IMR-90 (cell line): ENCODE results near the gene EIF4G3. TPM values are rescaled to one million over a fixed set of nuclear protein-coding genes. Genes with fewer than 3 reads are reported as not detected.

Experiments
- ATAC-seq: fragments of 200-7000 bp; cut with Tn5 transposase; 2 replicates; pipeline ENCODE4 v1.9.1; 2020; ENCODE audit warnings: low read depth, mild to moderate bottlenecking, moderate library complexity
- BruUV-seq: library from RNA; stranded (reverse); fragments of 400-500 nt; replicated peaks from 2 replicates; lab custom pipeline; 2021; lab: Mats Ljungman, UMichigan
- CTCF ChIA-PET: fragments of 300-600 bp; formaldehyde crosslinking; extraction: SDS; loops from one replicate; lab custom pipeline; 2021; ENCODE audit warnings: antibody characterized with exemption; lab: Yijun Ruan, JAX
- POLR2A ChIA-PET: fragments of 300-600 bp; sonication (Branson Sonifier 250); formaldehyde crosslinking; loops from one replicate; lab custom pipeline; 2022; ENCODE audit warnings: antibody characterized with exemption; ENCODE audit not compliant: unreplicated experiment; lab: Charles Lee
- DNase-seq: peaks from one replicate; pipeline ENCODE4 v3.0.0; 2013
- H2AFZ ChIP-seq: replicated peaks from 2 replicates; pipeline ENCODE3; 2013; ENCODE audit warnings: low read length, mild to moderate bottlenecking; ENCODE audit not compliant: poor library complexity
- H2AK5ac ChIP-seq: 2 replicates; pipeline ENCODE4 v1.6.1; 2013; ENCODE audit warnings: low read depth, low read length, inconsistent platforms
- H2AK9ac ChIP-seq: replicated peaks from 2 replicates; pipeline ENCODE3; 2013; ENCODE audit warnings: mild to moderate bottlenecking, low read depth, low read length, moderate library complexity; ENCODE audit not compliant: poor library complexity
- H2BK120ac ChIP-seq: 2 replicates; pipeline ENCODE4 v1.6.1; 2013; ENCODE audit warnings: low read depth, low read length, inconsistent platforms
- H2BK15ac ChIP-seq: 3 replicates; pipeline ENCODE4 v1.6.1; 2013; ENCODE audit warnings: low read depth, low read length, inconsistent platforms
- H2BK20ac ChIP-seq: 2 replicates; pipeline ENCODE4 v1.6.1; 2013; ENCODE audit warnings: low read depth, mild to moderate bottlenecking, inconsistent platforms, low read length, moderate library complexity
- H2BK5ac ChIP-seq: 2 replicates; pipeline ENCODE4 v1.6.1; 2013; ENCODE audit warnings: mild to moderate bottlenecking, low read depth, low read length, inconsistent platforms; ENCODE audit not compliant: poor library complexity, severe bottlenecking
- H3K14ac ChIP-seq: replicated peaks from 2 replicates; pipeline ENCODE4 v1.6.1; 2013; ENCODE audit warnings: low read depth, low read length, inconsistent platforms
- H3K18ac ChIP-seq: 2 replicates; pipeline ENCODE4 v1.6.1; 2013; ENCODE audit warnings: low read depth, low read length, control low read depth
- H3K23ac ChIP-seq: 2 replicates; pipeline ENCODE4 v1.6.1; 2013; ENCODE audit warnings: low read depth, low read length, inconsistent platforms
- H3K27ac ChIP-seq: 2 replicates; pipeline ENCODE4 v1.5.1; 2013; ENCODE audit warnings: mild to moderate bottlenecking, control low read depth, low read length; ENCODE audit not compliant: insufficient read depth
- H3K27me3 ChIP-seq: 2 replicates; pipeline ENCODE4 v1.6.1; 2013; ENCODE audit warnings: low read length; ENCODE audit not compliant: control insufficient read depth, insufficient read depth
- H3K36me3 ChIP-seq: 2 replicates; pipeline ENCODE4 v1.6.1; 2013; ENCODE audit warnings: low read length, mixed read lengths; ENCODE audit not compliant: control insufficient read depth, insufficient read depth
- H3K4ac ChIP-seq: 2 replicates; pipeline ENCODE4 v1.6.1; 2013; ENCODE audit warnings: low read depth, low read length, inconsistent platforms
- H3K4me1 ChIP-seq: 2 replicates; pipeline ENCODE4 v1.6.1; 2013; ENCODE audit warnings: low read length, mixed read lengths; ENCODE audit not compliant: control insufficient read depth, insufficient read depth
- H3K4me2 ChIP-seq: 2 replicates; pipeline ENCODE4 v1.6.1; 2013; ENCODE audit warnings: low read depth, mild to moderate bottlenecking, control low read depth, low read length, moderate library complexity
- H3K4me3 ChIP-seq: 2 replicates; pipeline ENCODE4 v1.5.1; 2013; ENCODE audit warnings: low read depth, mild to moderate bottlenecking, control low read depth, low read length, moderate library complexity; ENCODE audit not compliant: insufficient read depth
- H3K56ac ChIP-seq: 2 replicates; pipeline ENCODE4 v1.6.1; 2013; ENCODE audit warnings: low read length, inconsistent platforms; ENCODE audit not compliant: insufficient read depth; ENCODE audit errors: extremely low read depth
- H3K79me1 ChIP-seq, 2 experiments: 2 replicates each; pipeline ENCODE4 v1.6.1; 2013; ENCODE audit warnings: low read length in 2 of 2, inconsistent platforms in 1 of 2, low read depth in 1 of 2
- H3K9ac ChIP-seq: 2 replicates; pipeline ENCODE4 v1.6.1; 2013; ENCODE audit warnings: low read depth, low read length, control low read depth
- H3K9me1 ChIP-seq: 2 replicates; pipeline ENCODE4 v1.6.1; 2013; ENCODE audit warnings: low read length, inconsistent platforms; ENCODE audit not compliant: insufficient read depth
- H3K9me3 ChIP-seq: 2 replicates; pipeline ENCODE4 v1.6.1; 2013; ENCODE audit warnings: low read length; ENCODE audit not compliant: control insufficient read depth, insufficient read depth
- H4K20me1 ChIP-seq: 2 replicates; pipeline ENCODE4 v1.6.1; 2013; ENCODE audit warnings: low read length, inconsistent platforms; ENCODE audit not compliant: insufficient read depth
- H4K5ac ChIP-seq: 2 replicates; pipeline ENCODE4 v1.6.1; 2013; ENCODE audit warnings: mild to moderate bottlenecking, low read depth, low read length, control low read depth
- H4K8ac ChIP-seq, 2 experiments: 2 replicates each; pipeline ENCODE4 v1.6.1; 2013; ENCODE audit warnings: low read depth in 2 of 2, low read length in 2 of 2, control low read depth in 1 of 2, inconsistent platforms in 1 of 2
- H4K91ac ChIP-seq: 2 replicates; pipeline ENCODE4 v1.6.1; 2013; ENCODE audit warnings: low read depth, low read length, inconsistent platforms; ENCODE audit not compliant: insufficient read depth
- BHLHE40 ChIP-seq: fragments of 150-350 bp; IDR thresholded peaks from 2 replicates; pipeline ENCODE4 v1.6.1; 2016; ENCODE audit warnings: mild to moderate bottlenecking, low read depth, low read length
- RAD21 ChIP-seq: IDR thresholded peaks from 2 replicates; pipeline ENCODE4 v1.6.1; 2012; ENCODE audit warnings: low read length, improper control_type of control experiment
- WGBS, 2 experiments: methylation state at CpG; one replicate each; pipeline versions ENCODE4 v1.1.5 to v1.1.7; 2013; ENCODE audit warnings: missing lambda C conversion rate in 2 of 2; ENCODE audit not compliant: insufficient read length in 1 of 2; ENCODE audit errors: extremely low coverage in 2 of 2; 5-methylcytosine and 5-hydroxymethylcytosine counted together
- dilution Hi-C: fragments of 300-500 bp; cut with HindIII; formaldehyde crosslinking; loops from one replicate; pipeline ENCODE4 v1.14.3; 2018; ENCODE audit warnings: low sequenced_read_pairs; ENCODE audit not compliant: unreplicated experiment
- in situ Hi-C: fragments of 300-500 bp; cut with MboI; formaldehyde crosslinking; loops from 3 replicates; pipeline ENCODE4 v1.14.3; 2019; ENCODE audit warnings: low sequenced_read_pairs, inconsistent platforms, mixed read lengths
- intact Hi-C: fragments of 100-400 bp; cut with micrococcal nuclease; formaldehyde crosslinking; loops from 2 replicates; pipeline ENCODE4 v1.10.0; 2022
- polyA plus RNA-seq, 3 experiments: library from polyadenylated mRNA; depleted of rRNA; stranded (reverse); fragments of >200 nt; gene quantifications; 2 replicates each; pipeline ENCODE4 v1.2.3, GENCODE V29; 2012; ENCODE audit warnings: low replicate concordance in 1 of 3
- total RNA-seq: library from RNA; depleted of rRNA; stranded (reverse); fragments of >200 nt; gene quantifications from 2 replicates; pipeline ENCODE4 v1.2.3, GENCODE V29; 2012

EIF4G3 gene
- total and polyA plus RNA-seq, 2 of the 4 experiments (the other 2 are of a cell fraction): 25.8 to 49.2 TPM

DNA sequence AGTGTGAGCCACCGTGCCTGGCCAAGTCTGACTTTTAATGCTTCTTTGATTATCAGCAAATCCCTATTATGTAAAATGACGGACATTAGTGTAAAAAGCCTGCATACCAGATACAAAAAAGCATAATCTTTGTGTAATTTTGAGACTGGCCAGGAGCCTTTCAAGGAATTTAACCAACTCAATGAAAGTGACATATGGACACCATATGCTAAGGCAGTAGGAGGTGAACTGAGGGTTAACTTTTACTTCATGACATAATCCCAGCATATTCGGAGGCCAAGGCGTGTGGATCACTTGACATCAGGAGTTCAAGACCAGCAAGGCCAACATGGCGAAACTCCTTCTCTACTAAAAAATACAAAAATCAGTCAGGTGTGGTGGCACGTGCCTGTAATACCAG is 94.6 kb downstream of the EIF4G3 start:
- Histone ChIP-seq H3K4me1 (peaks cover 2% of the 10 kb centered on the region), H2BK20ac (no peak overlapping the region), H3K9ac (no peak overlapping the region), H3K4me3 (no peak overlapping the region), H3K56ac (no peak overlapping the region), H3K4ac (no peak overlapping the region), H4K8ac (no peak overlapping the region), H2AFZ (no peak overlapping the region), H4K5ac (no peak overlapping the region), H2BK15ac (no peak overlapping the region), H3K27me3 (no peaks in the 10 kb centered on the region), H3K79me1 (peaks cover 35 to 73% of the 10 kb centered on the region in 2 experiments), H4K91ac (no peak overlapping the region), H3K9me1 (peaks cover 4% of the 10 kb centered on the region; the same call in 1 of the 2 replicates), H2AK9ac (no peak overlapping the region), H3K23ac (peak overlapping the region; percentile 61; the same call in 1 of the 2 replicates), H3K14ac (no peak overlapping the region), H3K9me3 (no peaks in the 10 kb centered on the region), H3K18ac (no peak overlapping the region), H3K4me2 (no peak overlapping the region), H2AK5ac (no peak overlapping the region; the same call in 1 of the 2 replicates), H3K36me3 (peaks cover 9% of the 10 kb centered on the region), H4K20me1 (peaks cover 7% of the 10 kb centered on the region), H2BK5ac (no peak overlapping the region), H3K27ac (no peak overlapping the region), H2BK120ac (no peak overlapping the region)
- intact Hi-C loops: no loop called here
- CTCF ChIA-PET: no interaction called here
- no peak for TF ChIP-seq RAD21
- no peak for TF ChIP-seq BHLHE40
- POLR2A ChIA-PET: no interaction called here
- dilution Hi-C loops: no loop called here
- ATAC-seq (no peak), DNase-seq (peak; percentile 44)
- in situ Hi-C loops: no loop called here
- no CpG with 5 or more reads among the region's 6 CpGs for WGBS, 2 experiments
- no TSS peak for BruUV-seq
